Activated CD4-positive, alpha-beta T cell treated with anti-CD3 and anti-CD28 coated beads for 1 hour (primary cell): Measurements from ENCODE around the gene CDK15.
"Not testable (repeated sequence)": the region's sequence is repeated elsewhere in the genome, so short reads cannot be mapped to it uniquely, and the experiment has no call there.

Source experiments
- DNase-seq: peaks from one replicate; pipeline ENCODE4 v3.0.0-alpha.2; 2020

The CDK15 gene

GRCh38 chr2:201835066-201835465 lies 28.7 kb downstream of the CDK15 start:
- DNase-seq, result no peak

- DNase-seq, result no peak
Measured at GRCh38 chr2:201837391-201837790, 31.1 kb downstream of the CDK15 start.

- no peak for DNase-seq
Measured at GRCh38 chr2:201837824-201838431, 31.6 kb downstream of the CDK15 start.

- DNase-seq, result no peak
Measured at GRCh38 chr2:201839727-201840126, 33.4 kb downstream of the CDK15 start.

- no peak for DNase-seq
Measured at GRCh38 chr2:201840726-201841125, 34.4 kb downstream of the CDK15 start.

GRCh38 chr2:201842131-201842860 lies 36.0 kb downstream of the CDK15 start:
- DNase-seq, result no peak

GRCh38 chr2:201844922-201845321 lies 38.6 kb downstream of the CDK15 start:
- not testable (repeated sequence) for DNase-seq

- no peak for DNase-seq
Measured at GRCh38 chr2:201847481-201847880, 41.1 kb downstream of the CDK15 start.

- DNase-seq, result no peak
Measured at GRCh38 chr2:201852462-201852861, 46.1 kb downstream of the CDK15 start.

- no peak for DNase-seq
Measured at GRCh38 chr2:201852878-201853415, 46.6 kb downstream of the CDK15 start.

GRCh38 chr2:201854221-201854801 lies 48.0 kb downstream of the CDK15 start:
- no peak for DNase-seq

GRCh38 chr2:201854841-201855240 lies 48.5 kb downstream of the CDK15 start:
- no peak for DNase-seq

- DNase-seq, result no peak
Measured at GRCh38 chr2:201855356-201855755, 49.0 kb downstream of the CDK15 start.

GRCh38 chr2:201857326-201857725 lies 51.0 kb downstream of the CDK15 start:
- DNase-seq, result no peak

GRCh38 chr2:201858281-201859184 lies 52.2 kb downstream of the CDK15 start:
- no peak for DNase-seq

- DNase-seq, result no peak
Measured at GRCh38 chr2:201859949-201860348, 53.6 kb downstream of the CDK15 start.

GRCh38 chr2:201860636-201861066 lies 54.3 kb downstream of the CDK15 start:
- no peak for DNase-seq

- no peak for DNase-seq
Measured at GRCh38 chr2:201862843-201863242, 56.5 kb downstream of the CDK15 start.

- no peak for DNase-seq
Measured at GRCh38 chr2:201866643-201867473, 60.5 kb downstream of the CDK15 start.

- no peak for DNase-seq
Measured at GRCh38 chr2:201871471-201871870, 65.1 kb downstream of the CDK15 start.

- no peak for DNase-seq
Measured at GRCh38 chr2:201872591-201872990, 66.3 kb downstream of the CDK15 start.

GRCh38 chr2:201879996-201880395 lies 73.7 kb downstream of the CDK15 start:
- DNase-seq, result no peak
